Measurements from ENCODE around the gene DCAF17.
"Not testable (repeated sequence)": the region's sequence is repeated elsewhere in the genome, so short reads cannot be mapped to it uniquely, and the experiment has no call there.

The DCAF17 gene

DNA sequence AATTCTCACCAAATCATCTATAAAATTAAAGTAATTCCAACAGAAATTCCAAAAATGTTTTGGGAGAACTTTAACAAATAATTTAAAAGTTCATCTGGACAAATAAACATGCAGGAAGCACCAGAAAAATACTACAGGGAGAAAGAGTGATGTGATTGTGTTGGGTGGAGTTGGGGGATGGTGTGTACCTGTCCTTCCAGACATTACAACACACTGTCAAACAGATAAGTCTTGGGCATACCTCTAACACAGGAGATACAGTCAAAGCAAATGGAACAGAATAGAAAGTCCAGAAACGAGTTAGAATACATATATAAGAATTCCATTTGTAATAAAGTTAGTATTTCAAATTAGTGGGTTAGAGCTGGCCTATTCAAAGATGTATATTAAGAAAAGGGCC, 22.8 kb upstream of the DCAF17 start:
- no peak for DNase-seq (ENCODE audit: low read depth)

DNA sequence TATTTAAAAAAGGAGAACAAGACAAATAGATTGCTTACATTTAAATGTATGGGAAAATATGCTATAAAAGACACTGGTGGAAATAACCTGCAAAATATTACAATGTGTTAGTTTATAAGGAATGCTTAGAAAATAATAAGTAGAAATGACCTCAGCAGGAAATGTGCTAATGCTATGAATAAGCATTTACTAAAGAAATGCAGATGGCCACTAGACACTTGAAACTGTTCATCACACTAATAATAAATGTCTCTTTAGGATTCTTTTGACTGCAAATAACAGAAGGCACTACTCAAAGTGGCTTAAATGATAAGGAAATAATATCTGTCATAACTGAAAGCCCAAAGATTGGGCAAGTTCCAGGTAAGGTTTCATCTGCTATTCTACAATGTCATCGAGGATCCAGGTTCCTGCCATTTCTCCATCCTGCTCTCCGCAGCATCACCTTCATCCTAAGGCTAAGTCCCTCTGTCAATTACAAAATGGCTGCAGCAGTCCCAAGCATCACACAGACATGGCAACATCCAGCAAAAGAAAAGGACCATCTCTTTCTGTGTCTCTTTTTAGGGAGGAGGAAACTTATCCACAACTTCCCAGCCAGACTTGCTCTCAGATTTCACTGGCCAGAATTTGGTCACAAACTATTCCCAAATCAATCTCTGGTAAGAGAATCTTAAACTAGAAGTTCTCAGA, 22.1 kb upstream of the DCAF17 start:
- no peak for DNase-seq (ENCODE audit: low read depth)

DNA sequence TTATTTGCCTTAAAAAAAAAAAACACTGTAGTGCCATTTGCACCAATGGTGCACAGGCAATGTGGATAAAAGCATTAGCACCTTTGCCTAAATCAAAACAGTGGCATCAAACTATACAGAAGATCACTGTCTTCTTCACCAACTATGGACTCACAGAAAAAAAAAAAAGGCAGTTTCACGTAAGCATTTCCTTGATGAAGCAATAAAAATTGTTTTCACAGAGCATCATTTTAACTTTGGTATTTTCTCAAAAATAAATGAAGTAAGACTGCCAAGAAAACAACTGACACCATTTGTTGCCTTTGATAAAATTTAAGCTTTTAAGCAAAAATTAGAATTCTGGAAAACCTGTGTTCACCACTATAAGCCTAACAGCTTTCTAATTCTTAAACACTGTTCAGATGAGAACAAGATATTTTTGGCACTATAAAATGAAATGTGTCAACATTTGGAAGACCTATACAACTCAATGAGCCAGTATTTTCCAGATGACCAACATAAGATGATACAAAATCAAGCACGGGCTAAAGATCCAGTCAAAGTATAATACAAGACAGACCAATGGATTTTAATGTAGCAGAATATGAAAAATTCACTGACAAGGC, 21.4 kb upstream of the DCAF17 start:
- DNase-seq (ENCODE audit: low read depth) = no peak

DNA sequence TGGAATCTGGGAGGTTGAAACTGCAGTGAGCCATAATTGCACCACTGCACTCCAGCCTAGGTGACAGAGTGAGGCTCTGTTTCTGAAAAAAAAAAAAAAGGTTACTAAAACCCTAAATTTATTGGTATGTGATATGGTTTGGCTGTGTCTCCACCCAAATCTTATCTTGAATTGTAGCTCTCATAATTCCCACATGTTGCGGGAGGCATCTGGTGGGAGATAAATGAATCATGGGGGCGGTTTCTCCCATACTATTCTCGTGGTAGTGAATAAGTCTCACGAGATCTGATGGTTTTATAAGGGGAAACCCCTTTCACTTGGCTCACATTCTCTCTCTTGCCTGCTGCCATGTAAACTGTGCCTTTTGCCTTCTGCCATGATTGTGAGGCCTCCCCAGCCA, 19.4 kb upstream of the DCAF17 start:
- DNase-seq (ENCODE audit: low read depth) = not testable (repeated sequence)

DNA sequence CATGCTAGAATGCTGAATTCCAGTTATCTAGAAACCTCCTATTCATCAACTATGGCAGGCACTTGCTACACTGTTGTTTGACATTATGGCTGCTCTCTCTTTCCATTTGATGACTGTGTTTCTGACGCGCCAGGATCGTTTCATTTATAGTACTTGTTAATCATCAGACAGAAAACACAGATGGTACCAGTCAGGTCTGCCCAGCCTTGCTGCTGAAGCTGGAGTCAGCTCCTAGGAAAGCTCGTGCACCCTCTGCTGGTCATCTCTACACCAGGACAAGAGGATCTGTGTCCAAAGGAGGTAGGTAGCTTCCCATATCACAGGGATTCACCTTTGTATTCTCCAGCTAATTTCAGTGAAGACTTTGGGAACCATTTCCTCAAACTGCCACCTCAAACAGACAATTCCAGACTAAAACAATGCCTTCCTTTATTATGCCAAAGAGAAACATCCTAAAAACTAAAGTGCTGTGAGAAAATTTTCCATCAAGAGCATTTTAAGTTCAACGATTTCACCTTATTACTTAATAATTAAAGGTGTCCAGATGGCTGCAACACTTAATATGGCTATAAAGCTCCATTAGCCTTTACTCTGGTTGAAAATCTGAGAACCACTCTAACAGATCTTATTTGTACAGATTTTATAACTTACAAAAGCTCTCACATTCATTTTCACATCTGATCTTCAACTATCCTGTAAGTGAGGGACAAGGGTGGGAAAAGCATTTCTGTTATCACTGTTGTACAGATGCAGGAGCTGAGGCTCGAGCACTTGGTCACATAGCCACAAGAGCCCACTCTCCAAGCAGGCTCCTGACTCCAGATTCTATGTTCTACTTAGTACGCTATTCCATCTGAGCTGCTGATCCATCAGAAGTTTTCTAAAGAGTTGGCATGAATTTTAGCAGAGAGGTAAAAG, 17.8 kb upstream of the DCAF17 start:
- DNase-seq (ENCODE audit: low read depth) = peak; percentile 79

DNA sequence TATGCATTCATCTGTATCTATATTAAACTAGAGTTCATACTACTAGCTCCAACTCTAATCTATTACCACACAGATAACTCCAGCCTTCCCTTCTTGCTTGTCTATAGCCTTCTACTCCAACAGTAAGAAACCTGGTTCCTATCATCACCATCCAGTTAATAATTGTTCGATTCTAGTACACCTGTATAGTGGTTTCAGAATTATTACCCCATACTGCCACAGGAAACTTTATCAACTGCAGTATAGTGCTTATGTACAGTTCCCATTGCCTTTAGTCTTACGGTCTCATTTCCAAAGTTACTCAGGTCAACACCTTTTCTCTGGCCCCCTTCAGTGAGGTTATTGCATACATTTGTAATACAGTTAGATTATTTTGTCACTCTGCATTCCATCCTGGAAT, 14.7 kb upstream of the DCAF17 start:
- no peak for DNase-seq (ENCODE audit: low read depth)

DNA sequence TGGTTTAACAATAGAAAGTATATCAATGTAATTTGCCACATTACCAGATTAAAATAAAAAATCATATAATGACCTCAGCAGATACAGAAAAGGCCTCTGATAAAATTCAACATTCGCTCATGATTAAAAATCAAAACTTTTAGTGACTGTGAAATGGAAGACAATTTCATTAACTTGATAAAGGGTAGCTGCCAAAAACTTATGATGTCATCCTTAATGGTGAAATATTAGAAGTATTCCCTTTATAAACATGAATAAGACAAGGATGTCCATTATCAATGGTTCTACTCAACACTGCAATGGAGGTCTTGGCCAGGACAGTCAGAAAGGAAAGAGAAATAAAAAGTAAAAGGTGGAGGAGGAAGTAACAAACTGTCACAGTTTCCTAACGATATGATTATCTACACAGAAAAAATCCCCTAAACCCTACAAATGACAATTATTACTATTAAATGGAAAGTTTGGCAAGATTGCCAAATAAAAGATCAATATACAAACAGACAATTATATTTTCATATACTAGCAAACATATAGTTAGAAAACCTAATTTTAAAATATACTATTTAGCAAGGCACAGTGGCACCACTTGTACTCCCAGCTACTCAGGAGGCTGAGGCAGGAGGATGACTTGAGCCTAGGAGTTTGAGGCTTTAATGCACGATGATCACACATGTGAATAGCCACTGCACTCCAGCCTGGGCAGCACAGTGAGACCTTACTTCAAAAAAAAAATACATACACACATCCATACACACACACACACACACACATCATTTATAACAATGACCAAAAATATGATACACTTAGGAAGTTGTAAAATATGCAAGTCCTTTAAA, 13.1 kb upstream of the DCAF17 start:
- DNase-seq (ENCODE audit: low read depth) = no peak

DNA sequence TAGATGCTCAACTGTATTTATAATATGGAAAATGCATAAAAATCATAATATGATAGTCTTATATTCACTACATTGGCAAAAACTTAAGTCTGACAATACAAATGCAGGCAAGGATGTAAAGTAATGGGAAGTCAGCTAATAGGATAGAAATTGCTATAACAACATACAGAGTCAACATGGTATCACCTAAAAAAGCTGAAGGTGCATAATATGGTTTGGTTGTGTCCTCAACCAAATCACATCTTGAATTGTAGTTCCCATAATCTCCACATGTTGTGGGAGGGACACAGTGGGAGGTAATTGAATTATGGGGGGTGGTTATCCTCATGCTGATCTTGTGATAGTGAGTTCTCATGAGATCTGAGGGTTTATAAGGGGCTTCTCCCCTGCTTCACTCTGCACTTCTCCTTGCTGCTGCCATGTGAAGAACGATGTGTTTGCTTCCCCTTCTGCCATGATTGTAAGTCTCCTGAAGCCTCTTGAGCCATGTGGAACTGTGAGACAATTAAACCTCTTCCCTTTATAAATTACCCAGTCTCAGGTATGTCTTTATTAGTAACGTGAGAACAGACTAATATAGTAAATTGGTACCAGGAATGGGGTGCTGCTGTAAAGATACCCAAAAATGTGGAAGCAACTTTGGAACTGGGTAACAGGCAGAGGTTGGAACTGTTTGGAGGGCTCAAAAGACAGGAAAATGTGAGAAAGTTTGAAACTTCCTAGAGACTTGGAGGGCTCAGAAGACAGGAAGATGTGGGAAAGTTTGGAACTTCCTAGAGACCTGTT, 11.1 kb upstream of the DCAF17 start:
- DNase-seq (ENCODE audit: low read depth) = not testable (repeated sequence)

DNA sequence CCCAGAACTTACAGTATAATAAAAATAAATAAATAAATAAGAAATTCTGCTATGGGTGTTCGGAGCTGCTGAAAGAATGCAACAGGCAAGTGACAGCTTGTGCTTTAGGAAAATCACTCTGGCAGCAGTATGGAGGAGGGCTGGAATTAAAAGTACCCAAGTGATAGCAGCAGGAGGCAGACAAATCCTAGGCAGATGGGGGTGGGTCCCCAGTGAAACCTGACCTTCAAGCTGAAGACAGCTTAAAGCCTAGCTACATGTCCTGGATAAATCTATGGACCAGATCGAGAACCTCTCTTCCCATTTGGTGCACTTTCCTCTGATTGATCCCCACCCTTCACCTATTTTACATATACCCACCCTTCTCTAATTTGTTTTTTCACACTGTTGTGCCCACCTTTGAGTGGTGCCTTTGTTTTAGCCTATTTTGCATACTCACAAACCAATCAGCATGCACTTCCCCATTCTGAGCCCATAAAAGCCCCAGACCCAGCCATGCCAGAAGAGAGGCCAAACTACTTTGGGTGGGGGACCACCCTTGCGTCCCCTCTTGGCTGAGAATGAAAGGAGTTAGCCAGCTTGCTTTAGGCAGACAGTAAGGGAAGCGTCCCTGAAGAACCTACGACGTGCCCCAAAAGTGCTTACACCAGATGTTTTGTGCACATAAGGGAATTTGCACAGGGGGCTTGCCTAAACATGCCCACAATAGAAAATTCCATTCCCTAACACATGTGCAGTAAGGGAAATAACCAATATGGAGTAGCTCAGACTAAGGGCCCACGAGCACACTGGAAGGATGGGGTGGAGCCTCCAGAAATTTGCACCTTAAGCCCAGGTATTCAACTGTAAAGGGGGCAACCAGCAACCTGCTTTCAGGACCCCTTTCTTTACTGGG, 3.3 kb upstream of the DCAF17 start:
- DNase-seq (ENCODE audit: low read depth) = no peak

DNA sequence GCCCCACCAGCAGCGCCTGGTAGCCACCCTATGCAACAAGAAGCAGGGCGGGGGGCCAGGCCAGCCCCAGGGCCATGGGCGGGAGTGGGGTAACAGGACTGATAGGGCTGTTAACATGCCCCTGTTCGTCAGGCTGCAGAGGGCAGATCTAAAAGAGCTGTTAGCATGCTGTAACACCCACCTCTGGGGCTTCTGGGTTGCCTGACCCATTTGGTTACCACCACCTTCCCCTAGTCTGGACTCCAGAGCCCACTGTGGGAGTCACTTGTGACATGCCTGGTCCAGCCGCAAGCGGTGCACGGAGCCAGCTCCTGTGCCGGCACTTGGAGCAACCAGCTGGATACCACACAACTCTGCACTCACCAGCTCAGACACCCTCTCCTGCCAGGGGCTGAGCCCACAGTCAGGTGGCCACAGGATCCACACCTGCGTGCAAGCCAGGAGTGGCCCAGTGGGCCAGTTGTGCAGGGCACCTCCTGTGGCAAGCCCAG, 2.3 kb upstream of the DCAF17 start:
- no peak for DNase-seq (ENCODE audit: low read depth)

DNA sequence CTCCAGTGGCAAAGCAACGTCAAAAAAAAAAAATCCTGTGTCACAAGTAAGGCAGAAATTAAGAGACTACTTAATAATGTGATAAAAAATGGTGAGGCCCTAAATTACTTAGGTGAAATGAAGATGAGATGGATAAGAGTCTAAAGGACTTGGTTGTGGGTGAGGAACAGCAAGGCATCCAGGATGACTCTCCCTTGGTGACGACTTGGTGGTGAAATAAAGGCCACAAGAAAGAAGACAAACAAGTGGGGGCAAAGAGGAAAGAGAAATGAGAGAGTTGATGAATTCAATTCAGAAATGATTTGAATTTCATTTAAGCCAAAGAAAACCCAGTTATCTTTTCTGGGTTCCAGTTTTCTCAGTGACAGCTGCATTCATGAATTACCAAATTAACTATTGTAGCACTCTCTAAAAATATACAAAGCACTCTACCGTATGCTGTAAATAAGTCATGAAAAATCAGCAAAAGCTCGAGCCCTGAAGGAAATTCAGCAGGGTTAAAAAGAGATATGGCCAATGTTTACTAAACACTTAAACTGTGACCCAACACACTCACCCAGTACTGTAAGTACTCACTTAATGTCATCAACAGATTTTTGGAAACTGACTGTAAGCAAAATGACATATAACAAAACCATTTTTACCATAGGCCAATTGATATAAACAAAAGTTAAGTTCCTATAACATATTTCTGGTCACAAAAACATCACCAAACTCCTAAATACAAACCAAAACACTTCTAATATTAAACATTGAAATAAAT, 1.6 kb upstream of the DCAF17 start:
- DNase-seq (ENCODE audit: low read depth) = no peak

DNA sequence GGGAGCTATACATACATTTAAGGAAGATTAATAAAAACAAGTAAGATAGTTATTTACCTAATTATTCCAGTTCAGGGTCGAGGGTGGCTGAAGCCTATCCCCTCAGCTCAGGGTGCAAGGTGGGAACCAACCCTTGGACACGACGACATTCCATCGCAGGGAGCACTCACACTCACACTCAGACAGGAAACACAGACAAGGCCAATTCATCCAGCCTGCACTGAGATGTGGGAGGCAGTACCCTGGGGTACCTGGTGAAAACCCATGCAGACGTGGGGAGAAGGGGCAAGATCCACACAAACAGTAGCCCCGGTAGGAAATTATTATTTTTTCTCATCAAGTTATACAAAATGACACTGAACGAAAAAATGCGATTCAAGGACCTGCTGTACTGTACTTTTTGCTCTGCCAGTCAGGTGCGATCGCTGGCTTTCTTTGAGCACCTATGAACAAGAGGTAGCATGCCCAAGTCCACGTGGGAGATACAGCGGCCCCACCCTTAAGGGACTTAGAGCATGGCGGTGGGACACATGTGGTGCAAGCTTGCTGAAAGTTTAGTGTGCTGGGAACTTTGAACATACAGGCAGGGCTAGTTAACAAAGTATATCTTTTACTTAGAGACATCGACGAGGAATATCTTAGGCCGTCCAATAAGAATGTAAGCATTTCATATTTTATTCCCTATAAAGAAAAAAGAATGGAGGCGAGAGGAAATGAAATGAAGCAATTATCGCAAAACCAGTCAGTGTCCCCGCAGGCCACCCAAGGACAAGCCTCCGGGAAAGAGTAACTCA, 860 bp upstream of the DCAF17 start:
- DNase-seq (ENCODE audit: low read depth) = peak; percentile 33

DNA sequence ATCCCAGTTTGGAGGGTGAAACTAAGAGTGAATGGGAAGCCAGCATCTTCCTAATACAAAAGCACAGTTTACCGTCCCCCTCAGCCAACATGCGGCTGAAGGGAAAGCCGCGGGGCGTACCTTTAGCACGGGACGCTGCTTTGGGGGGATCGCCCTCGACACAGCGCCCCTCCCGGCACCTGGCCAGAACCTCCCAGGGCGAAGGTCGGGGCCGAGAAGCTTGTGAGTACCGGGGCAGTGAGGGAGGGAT, 338 bp upstream of the DCAF17 start, which contains the start of gene METTL8:
TSS of gene METTL8 (minus strand) at position 228 of the 250 bp plus-strand sequence. CDS start 41,805 bp downstream, outside the sequence.
- no peak for DNase-seq (ENCODE audit: low read depth)

DNA sequence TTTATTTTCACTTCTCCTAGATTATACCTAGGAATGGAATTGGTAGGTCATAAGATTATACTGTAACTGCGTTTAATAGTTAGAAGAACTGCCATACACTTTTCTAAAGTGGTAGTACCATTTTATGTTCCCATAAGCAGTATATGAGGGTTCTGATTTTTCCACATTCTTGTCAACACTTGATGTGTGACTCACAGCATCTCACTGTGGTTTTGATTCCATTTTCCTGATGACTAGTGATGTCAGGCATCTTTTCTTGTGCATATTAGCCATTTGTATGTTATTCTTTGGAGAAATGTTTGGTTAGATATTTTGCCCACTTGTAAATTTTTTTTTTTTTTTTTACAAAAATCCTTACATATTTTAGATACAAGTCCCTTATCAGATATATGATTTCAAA, 2.3 kb downstream of the DCAF17 start:
- DNase-seq (ENCODE audit: low read depth) = no peak

DNA sequence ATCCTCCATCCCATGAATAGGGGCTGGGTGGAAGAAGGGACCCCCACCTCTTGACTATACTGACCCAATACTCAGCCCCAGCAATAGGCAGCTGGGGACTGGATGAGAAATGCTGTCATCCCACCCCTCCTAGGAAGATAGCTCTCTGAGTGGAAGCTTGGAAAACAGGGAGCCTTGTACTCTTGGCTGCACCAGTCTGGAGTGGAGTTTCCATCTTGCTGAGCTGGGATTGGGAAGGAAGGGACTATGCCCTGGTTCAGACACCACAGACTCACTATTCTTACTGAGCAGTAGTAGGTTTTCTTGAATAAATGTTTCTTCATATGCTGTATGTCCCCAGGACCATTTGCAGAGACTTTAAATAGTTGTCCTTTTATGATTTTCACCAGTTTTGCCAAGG, 7.4 kb downstream of the DCAF17 start:
- DNase-seq (ENCODE audit: low read depth) = no peak

DNA sequence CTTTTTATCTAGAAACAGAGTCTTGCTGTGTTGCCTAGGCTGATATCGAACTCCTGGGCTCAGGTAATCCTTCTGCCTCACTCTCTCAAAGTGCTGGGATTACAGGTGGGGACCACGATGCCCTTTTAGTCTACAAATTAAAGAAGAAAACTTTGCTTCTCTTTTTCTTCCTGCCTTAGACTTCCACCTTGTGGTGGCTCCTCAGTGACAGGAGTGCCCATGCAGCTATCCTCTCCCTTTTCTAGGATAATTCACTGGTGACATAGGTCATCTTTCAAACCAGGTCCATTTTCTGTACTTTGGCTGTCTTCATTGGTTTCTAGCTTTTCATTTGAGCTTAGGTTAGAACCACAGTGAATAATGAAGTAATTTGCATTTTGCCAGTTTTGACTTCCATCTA, 13.6 kb downstream of the DCAF17 start:
- DNase-seq (ENCODE audit: low read depth) = no peak

DNA sequence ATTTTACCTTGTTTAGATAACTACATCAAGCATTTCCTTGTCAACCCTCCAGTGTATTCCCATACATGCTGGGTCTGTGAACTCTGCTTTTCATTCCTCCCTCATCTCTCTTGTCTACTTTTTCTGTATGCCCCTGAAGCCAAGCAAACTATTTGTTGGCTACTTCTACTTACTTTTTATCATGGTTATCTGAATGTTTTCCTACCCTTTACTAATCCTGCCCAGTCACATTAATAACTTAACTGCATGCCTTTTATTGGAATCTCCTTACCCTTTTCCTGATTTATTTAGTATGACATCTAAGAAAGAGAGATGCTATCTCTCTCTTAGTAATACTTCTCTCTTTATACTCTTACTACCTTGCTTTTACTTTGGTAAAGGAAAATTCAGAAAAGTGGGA, 17.0 kb downstream of the DCAF17 start:
- no peak for DNase-seq (ENCODE audit: low read depth)

DNA sequence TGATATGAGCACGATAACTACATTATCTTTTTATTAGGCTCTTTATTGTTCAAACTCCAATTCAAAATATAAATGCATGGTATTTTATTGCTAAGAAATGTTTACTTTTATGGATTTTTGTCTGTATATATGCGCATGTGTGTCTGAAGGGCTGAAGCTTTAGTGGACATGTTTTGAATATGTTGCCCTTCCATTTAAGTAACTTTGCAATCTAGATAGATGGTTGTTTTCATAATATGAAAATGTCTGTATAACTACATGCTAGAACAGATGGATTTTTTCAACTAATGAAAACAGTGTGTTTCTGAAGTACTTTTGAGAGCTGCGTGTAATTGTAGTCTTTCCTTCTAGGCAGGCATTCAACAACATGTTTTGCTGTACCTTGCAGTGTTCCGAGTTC, 18.7 kb downstream of the DCAF17 start:
- no peak for DNase-seq (ENCODE audit: low read depth)

DNA sequence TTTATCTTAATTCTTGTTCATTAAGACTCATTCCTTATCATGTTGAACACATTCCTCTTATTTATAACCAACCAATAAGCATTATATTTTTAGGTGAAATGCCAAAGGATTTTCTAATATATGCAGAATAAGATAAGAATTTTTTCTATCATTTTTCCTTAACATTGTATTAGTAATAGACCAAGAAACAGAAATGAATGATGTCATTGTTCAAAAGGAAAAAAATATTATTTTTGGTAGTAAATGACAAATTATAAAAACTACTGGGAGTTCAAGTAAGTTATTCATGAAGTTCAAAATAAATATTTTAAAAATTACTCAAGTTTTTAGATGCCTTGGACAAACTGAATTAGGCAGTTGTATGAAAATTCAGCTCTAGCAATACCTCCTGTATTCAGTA, 25.5 kb downstream of the DCAF17 start:
- no peak for DNase-seq (ENCODE audit: low read depth)

Measured in activated T-cell treated with anti-CD3 and anti-CD28 coated beads for 24 hours (primary cell).